Adrenal gland (tissue), 5 donors: ENCODE data around the gene ADAMTS8.

Experiments
- POLR2A ChIP-seq, 2 donors: fragments of 450-650 bp; IDR thresholded peaks; one replicate each; pipeline ENCODE4 v1.6.1; 2017; ENCODE audit warnings: antibody characterized with exemption in 2 of 2, mild to moderate bottlenecking in 2 of 2, moderate library complexity in 1 of 2
- TF ChIP-seq, protein P1 (sequence below), 6 experiments: fragments of 450-650 bp in 4 of 6; fragments of 200-600 bp in 2 of 6; sonication (generic) in 1 of 6; IDR thresholded peaks; 1 replicate in 5 of 6; 2 replicates in 1 of 6; pipeline versions ENCODE4 v1.5.1 to v1.8.0; 2016 to 2021; ENCODE audit warnings: antibody characterized with exemption in 6 of 6, mild to moderate bottlenecking in 2 of 6, moderate library complexity in 1 of 6
- donor health status: DM: no; HTN: no; CAD: no.

DNA sequence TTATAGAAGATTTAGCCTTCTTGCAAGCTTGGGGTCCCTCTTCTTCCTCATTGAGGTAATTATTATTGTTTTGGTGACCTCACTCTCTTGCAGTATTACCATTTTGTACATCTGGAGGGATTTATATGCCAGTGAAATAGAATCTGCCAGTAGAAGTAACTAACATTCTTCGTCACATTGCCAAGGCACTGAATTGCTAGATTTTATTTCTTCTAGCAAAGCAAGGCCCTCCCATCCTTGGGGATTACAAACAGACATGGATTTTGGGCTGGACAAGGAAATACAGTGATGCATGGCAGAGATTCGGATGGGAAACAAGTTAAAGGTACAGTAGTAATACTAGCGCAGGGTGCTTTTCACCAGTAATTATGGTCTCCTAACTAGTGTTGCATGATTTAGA lies 27.9 kb upstream of the ADAMTS8 start:
- TF ChIP-seq, protein P1, sequence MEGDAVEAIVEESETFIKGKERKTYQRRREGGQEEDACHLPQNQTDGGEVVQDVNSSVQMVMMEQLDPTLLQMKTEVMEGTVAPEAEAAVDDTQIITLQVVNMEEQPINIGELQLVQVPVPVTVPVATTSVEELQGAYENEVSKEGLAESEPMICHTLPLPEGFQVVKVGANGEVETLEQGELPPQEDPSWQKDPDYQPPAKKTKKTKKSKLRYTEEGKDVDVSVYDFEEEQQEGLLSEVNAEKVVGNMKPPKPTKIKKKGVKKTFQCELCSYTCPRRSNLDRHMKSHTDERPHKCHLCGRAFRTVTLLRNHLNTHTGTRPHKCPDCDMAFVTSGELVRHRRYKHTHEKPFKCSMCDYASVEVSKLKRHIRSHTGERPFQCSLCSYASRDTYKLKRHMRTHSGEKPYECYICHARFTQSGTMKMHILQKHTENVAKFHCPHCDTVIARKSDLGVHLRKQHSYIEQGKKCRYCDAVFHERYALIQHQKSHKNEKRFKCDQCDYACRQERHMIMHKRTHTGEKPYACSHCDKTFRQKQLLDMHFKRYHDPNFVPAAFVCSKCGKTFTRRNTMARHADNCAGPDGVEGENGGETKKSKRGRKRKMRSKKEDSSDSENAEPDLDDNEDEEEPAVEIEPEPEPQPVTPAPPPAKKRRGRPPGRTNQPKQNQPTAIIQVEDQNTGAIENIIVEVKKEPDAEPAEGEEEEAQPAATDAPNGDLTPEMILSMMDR (IDR thresholded peaks at IDR 0.05) = no peak
- no peak for TF ChIP-seq POLR2A (IDR thresholded peaks at IDR 0.05)
